NCI-H1417 treated with DMSO at 0.1 percent for 48 hours (cell line): ENCODE results near the gene ITPR1.
"Not testable (repeated sequence)": the region's sequence is repeated elsewhere in the genome, so short reads cannot be mapped to it uniquely, and the experiment has no call there.

Source experiments
- DNase-seq: peaks from one replicate; lab custom pipeline; 2025; lab: John Stamatoyannopoulos, UW

The ITPR1 gene

GRCh38 chr3:4597208-4597985 is 104.2 kb downstream of the ITPR1 start:
- no peak for DNase-seq

GRCh38 chr3:4598232-4598631 is 105.1 kb downstream of the ITPR1 start:
- not testable (repeated sequence) for DNase-seq

GRCh38 chr3:4599612-4600011 is 106.5 kb downstream of the ITPR1 start:
- DNase-seq: no peak

GRCh38 chr3:4600493-4600892 is 107.3 kb downstream of the ITPR1 start:
- no peak for DNase-seq

- no peak for DNase-seq
Measured at GRCh38 chr3:4601892-4602291, 108.7 kb downstream of the ITPR1 start.

GRCh38 chr3:4604693-4605092 is 111.5 kb downstream of the ITPR1 start:
- no peak for DNase-seq

GRCh38 chr3:4606911-4607310 is 113.8 kb downstream of the ITPR1 start:
- no peak for DNase-seq

GRCh38 chr3:4613366-4613765 is 120.2 kb downstream of the ITPR1 start:
- DNase-seq: no peak

- no peak for DNase-seq
Measured at GRCh38 chr3:4614070-4614469, 120.9 kb downstream of the ITPR1 start.

- DNase-seq: no peak
Measured at GRCh38 chr3:4614927-4615326, 121.8 kb downstream of the ITPR1 start.

- DNase-seq: no peak
Measured at GRCh38 chr3:4615750-4616149, 122.6 kb downstream of the ITPR1 start.

GRCh38 chr3:4623421-4623999 is 130.4 kb downstream of the ITPR1 start:
- DNase-seq: no peak

- DNase-seq: no peak
Measured at GRCh38 chr3:4627651-4628375, 134.7 kb downstream of the ITPR1 start.

GRCh38 chr3:4629095-4630007 is 136.2 kb downstream of the ITPR1 start:
- no peak for DNase-seq

- DNase-seq: no peak
Measured at GRCh38 chr3:4633078-4634004, 140.2 kb downstream of the ITPR1 start.

GRCh38 chr3:4634894-4635293 is 141.7 kb downstream of the ITPR1 start:
- DNase-seq: no peak

GRCh38 chr3:4637265-4637664 is 144.1 kb downstream of the ITPR1 start:
- no peak for DNase-seq

- DNase-seq: no peak
Measured at GRCh38 chr3:4641863-4642563, 148.9 kb downstream of the ITPR1 start.

- DNase-seq: no peak
Measured at GRCh38 chr3:4642611-4643010, 149.5 kb downstream of the ITPR1 start.

- no peak for DNase-seq
Measured at GRCh38 chr3:4643904-4644547, 150.9 kb downstream of the ITPR1 start.
